HCEC 1CT (cell line): ENCODE data around the gene MPST.
A peak's percentile ranks its signal among the peaks of the same experiment; 100 is the strongest.
"Not testable (repeated sequence)": the region's sequence is repeated elsewhere in the genome, so short reads cannot be mapped to it uniquely, and the experiment has no call there.

Experiments
- DNase-seq: peaks from one replicate; pipeline ENCODE4 v3.0.0-alpha.2; 2017

MPST gene

DNA sequence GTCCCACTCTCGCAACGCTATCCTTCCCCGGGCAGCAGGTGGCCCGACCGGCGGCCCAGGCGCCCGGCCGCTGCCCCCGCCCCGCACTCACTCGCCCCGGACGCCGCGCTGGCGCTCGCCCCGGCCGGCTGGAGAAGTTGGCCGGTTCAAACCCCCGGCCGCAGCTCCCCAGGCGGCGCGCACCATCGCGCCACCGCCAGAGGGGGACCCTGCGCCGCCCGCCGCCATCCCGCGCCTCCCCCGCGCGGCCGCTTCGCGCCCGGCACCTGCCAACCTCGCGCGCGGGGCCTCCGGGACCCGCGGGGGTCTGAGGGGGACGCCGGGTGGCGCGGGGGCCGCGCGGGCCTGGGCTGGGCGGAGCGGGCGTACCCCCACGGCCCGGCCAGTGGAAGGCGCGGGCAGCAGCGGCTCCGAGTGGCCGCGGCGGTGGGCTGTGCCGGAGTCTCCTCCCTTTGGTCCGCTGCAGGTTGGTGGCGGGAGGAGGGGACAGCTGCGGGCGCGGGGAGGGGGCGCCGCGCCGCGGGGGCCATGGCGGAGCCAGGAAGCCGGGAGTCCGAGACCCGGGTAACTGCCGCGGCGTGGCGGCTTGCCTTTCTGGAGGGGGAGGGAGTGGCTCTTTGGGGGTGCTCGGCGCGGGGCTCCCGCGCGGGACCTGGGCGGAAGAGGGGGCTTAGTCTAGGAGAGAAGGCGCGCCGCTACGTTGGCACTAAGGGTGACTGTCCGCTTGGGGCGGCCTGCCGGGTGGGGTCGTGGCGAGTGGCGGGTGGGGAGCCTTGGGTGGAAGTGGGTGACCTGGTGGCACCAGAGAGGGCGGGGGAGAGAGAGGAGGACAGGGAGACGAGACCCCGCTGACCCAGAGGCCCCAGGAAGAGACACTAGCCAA is at the start of gene MPST, which contains the start of gene TST:
Gene MPST (plus strand): TSS at position 434 of the 883 bp plus-strand sequence. CDS start 95 bp downstream, at position 529.
Gene TST (minus strand): TSS at position 139 of the 883 bp plus-strand sequence. CDS start 715 bp downstream, outside the sequence.
- peak; percentile 59 for DNase-seq

DNA sequence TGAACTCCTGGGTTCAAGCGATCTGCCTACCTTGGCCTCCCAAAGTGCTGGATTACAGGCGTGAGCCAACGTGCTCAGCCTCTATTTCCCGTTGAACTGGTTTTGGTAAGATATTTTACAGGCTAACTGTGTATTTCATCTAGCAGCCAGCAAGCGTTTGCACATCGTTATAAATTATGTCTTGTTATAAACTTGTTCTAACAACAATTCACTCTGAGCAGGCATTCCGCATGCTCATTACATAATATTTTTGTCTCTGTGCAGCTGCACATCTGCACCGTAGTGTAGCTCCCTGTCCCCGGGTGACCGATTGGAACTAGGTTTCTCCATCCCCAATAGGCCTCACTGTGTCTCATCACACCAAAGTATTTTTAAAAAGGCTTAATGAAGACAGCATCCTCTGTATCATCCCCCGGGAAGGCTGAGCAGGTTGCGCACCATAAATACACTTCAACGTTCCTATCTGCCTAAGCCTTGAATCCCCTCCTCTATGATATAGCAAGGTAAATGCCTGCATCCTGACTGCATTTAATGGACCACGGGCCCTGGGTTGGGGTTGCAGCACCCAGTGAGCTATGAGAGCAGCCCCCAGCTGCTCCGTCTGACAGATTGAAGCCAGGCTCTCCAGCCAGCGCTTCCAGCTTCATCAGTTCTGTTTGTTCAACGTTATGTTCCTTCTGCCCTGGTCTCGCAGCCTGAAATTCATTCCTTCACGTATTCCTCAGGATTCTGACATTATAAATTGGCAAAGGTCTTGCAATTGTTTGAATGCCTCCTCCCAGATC is 48.0 kb upstream of the MPST start:
- DNase-seq = no peak

- DNase-seq = no peak
Measured at GRCh38 chr22:36976606-36977005, 42.9 kb upstream of the MPST start.

DNA sequence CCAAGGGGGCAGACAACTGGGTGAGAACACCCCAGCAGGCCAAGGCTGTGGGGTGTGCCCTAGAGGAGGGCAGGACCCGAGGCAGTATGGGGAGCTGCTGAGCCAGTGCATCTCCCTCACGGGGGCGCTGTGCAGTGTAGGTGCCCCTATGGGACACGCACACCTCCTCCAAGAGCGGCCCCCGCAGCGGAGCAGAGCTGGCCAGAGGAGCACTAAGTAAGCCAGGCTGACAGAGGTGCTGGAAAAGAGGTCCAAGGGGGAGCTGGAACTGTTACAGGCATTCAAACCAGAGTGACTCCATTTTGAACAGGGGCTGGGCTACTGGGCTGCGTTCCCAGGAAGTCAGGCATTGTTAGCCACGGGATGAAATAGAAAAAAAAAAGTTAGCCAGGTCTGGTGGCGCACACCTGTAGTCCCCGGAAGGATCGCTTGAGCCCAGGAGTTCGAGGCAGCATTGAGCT is 42.1 kb upstream of the MPST start:
- peak; percentile 19 for DNase-seq

DNA sequence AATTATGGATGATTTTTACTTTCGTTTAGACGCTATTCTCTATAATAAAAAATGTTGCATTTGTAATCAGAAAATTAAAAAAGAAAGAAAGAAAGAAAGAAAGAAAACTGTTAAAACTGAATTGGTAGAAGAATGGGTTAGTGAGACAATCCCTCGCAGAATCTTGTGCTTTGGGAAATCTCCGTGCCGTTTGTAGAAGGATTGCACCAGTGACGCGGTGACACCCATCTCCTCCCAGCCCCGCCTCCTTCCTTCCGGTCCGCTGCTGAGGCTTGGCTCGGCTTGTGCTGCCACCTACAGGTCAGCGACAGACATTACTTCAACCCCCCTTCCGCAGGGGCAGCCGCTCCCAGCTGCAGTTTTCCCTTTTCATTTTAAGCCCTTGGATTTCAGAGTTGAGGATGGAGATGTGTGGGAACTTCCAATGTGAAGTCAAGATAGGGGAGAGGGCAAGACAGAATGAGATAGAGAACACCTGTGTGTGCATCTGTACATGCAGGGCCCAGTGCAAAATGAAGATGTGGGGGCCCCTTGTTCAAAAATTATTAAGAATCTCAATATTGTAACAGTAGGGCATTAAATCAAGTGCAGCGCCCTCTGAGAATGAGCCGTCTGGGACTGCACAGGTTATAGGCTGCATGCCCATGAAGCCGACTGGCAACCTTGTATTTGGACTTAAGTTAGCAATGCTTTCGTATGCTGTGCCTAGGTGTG is 41.4 kb upstream of the MPST start:
- DNase-seq = peak; percentile 73

- no peak for DNase-seq
Measured at GRCh38 chr22:36979016-36979910, 40.3 kb upstream of the MPST start.

DNA sequence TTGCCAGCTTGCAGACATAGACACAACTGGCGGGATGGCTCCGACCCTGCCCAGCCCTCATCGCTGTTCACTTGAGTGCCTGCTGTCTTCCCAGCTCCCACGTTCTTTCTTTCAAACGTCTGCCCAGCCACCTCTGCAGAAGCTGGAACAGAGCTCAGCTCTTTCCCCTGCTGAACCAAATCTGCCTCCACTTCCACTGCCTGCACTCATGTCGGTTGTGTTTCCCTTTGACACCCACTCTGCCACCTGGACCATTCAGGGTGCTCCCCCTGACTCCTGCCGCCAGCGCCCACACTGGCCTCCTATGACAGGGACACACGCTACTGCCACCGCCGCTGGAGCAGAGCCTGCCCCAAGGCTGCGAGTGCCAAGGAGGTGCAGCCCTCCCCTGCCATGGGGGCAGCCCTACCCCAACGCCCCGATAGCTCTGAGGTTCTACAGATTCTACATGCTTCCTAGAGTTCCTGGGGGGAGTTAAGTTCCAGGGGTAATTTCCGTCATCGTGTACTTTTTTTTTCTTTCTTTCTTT is 38.2 kb upstream of the MPST start:
- DNase-seq = no peak

GRCh38 chr22:36982136-36982535 is 37.4 kb upstream of the MPST start:
- DNase-seq = no peak

GRCh38 chr22:36985211-36985889 is 34.2 kb upstream of the MPST start:
- DNase-seq = no peak

DNA sequence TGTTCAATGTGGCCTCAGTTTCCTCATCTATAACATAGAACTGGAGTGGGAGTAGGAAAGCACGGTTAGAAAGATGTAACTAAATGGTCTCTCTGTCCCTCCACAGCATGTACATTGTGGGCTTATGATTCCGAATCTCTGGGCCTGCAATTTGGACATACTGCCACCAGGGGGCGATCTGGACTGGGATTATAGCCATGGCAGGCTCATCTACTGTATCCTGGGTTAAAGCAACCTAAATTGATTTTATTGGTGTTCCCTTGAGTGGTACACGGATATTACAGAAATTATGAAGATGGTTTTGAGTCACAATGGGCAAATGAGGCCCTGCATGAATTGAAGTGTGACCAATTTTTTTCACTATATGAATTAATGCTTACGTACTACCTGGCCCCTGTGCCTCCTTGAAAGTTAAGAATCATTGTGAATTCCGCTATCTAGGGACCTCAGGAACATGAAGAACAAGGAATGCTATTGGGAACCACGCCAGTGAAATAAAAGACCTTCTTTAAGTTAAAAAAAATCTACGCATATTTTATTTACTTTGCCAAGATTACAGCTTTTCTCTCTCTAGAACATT is 33.2 kb upstream of the MPST start:
- DNase-seq = peak; percentile 5

DNA sequence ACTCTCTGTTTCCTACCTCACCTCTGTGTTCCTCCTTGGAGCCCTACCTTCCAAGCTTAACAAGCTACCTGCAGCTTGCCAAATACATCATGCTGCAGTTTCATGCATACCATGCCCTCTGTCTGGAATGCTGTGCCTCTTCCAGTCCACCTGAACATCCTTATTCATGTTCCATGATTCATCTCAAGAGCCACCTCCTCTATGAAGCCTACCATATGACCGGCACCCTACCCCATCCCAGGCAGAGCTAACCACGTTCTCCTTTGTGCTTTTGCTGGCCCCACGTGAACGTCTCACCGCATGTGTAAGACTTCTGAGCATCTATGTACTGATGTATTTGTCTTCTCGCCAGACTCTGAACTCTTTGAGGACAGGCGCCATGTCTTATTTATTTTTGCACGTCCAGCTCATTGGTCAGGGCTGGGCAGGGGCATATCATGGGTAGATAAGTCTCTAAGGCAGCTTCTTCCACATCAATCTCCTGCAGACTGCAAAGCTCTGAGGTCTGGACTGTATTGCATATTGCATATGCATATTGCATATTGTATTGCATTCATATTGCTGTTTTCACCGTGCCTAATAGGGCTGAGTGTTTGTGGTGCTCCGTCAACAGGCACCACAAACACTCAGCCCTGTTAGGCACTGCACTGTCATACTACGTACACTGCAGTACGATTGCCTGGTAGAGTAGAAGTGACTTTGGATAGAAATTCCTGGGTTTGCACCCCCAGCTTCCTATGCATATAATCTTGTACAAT is 31.3 kb upstream of the MPST start:
- DNase-seq = no peak

- DNase-seq = not testable (repeated sequence)
Measured at GRCh38 chr22:36989012-36989411, 30.5 kb upstream of the MPST start.

DNA sequence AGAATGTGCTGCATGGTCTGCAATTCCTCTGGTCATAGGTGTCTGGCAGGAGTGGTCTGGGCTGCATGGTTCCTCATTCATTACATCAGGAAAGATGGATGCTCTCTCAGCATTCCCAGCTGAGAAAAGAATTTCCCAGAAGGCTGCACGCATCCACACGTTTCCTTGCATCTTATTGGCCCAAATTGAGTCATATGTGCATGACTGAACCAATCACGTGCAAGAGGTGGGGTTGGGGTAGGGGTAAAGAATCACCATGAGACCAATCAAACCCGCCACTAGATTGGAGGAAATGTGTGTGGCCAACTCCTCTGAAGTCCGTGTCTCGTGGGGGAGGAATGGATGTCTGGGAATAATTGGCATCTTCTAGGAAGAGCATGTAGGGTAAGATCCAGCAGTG is 29.1 kb upstream of the MPST start:
- DNase-seq = no peak

DNA sequence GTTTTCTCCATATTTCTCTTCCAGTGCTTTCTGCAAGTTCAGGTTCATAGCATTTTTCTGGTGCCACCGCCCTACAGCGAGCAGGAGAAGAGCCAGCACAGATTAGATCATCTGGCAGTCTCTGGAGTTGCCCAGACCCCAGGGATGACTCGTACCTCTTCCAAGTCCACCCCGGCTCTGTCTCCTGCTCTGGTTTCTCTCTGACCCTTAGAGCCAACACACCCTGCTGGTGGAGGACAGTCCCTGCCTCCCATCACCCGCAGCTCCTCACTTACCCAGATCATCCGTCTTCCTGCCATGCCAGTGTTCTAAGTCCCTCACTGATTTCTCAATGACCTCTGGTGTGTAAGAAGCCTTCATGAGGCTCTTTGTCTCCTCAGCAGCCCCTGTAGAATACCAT is 28.3 kb upstream of the MPST start:
- DNase-seq = no peak

DNA sequence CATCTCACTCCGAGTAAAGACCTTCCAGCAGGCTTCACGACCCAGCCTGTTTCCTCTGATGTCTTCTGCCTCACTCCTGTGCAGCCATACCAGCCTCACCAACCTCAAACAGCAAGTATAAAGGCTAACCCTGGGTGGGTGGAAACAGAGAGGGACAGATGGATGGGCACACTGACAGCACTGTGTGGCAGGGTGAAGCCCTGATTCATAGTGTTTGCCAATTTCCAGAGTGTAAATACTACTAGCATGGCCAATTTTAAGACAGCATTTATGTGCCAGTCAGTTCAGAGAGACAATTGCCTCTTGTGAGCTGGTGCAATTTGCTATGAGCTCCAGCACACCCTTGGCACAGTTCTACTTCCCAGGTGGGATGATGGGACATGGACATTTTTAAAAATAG is 21.8 kb upstream of the MPST start:
- DNase-seq = no peak

- DNase-seq = peak; percentile 27
Measured at GRCh38 chr22:36998620-36999351, 20.8 kb upstream of the MPST start.

DNA sequence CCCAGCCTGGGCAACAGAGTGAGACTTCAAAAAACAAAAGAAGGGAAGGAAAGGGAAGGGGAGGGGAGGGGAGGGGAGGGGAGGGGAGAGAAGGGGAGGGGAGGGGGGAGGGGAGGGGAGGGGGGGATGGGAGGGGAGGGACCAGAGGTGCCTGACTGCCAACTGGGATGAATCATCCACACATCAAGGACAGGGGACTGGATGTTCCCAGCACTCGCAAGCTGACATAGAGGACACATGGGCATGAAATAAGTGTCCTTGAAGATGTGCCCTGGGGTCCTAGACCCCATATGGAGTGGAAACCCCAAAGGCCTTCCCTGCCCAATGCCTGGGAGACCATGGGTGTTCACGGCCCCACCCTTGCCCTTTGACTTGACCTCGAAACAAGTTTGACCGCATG is 20.1 kb upstream of the MPST start:
- peak; percentile 4 for DNase-seq

- DNase-seq = no peak
Measured at GRCh38 chr22:37000676-37001534, 18.6 kb upstream of the MPST start.
